Hematopoietic multipotent progenitor cell treated with erythropoietin and hydrocortisone succinate and interleukin-3 and kit ligand, for 17 days (in vitro differentiated cells): Measurements from ENCODE around the gene APIP.
"Not testable (repeated sequence)": the region's sequence is repeated elsewhere in the genome, so short reads cannot be mapped to it uniquely, and the experiment has no call there.

Experiments used
- DNase-seq: peaks from one replicate; pipeline ENCODE4 v3.0.0-alpha.2; 2015; ENCODE audit warnings: low spot score

The APIP gene

DNA sequence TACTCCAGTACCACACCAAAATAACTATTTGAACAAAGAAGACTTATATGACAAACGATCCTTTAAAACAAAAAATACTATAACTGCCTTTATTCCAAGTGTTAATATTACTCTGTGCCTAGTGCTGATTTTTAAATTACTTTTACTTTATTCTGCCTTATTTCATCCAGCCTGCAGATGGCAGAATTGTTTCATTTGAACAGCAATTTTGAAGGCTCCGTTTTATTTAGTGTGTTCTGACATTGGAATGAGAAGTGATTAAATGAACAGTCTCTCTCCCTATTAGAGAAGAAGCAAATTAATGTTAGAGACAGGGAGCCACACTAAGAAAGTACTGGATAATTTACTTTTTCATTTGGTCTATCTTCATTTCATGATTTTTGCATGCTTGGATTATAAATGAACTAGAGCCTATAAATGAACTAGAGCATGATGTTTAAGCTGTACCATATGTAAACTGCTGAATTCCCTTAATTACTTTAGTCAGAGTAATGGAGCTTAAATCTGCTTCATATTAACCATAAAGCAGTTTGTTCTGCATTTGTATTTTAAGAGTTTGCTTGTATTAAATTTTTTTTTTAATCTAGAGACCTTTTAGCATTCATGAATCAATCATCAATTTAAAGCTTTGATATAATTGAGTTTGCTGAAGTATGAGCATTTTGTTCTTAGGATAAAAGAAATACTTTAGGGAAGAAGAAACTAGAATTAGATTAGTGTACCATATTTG is 10.1 kb upstream of the APIP start:
- DNase-seq = peak; percentile 66

DNA sequence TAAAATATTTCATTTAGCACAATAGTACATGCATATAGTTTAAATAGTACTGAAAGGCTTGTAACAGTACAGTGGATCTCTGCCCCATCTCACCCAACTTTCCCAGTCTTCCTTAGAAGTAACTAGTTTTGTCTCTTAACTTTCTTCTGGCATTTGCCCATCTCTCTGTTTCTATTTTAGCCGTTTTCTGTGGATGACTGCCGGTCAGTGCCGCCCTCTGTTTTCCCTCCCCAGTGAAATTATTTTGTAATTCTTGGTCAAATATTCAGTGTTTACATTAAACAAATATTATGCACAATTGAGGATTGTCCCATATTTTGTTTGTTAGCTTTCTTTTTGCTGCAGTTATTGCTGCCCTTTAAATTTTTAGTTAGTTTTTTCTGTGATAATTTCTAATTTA is 8.5 kb upstream of the APIP start:
- DNase-seq = no peak

DNA sequence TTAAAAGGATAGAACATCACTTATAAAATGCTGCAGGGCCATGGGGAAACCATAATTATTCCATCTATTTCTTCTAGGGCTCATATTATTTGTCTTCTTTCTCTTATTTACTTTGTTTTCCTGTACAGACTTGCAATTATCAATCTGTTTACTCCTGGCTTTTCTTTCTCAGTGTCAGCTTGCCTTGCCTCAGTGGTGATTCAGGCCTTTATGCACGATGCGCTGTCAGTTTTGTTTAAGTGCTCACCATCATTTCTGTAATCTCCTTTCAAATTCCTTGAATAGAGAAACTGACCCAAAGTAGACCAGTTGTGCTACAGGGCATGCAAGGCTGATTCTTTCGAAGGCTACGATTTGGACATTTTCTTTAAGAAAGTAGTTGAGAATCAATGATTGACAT is 5.0 kb upstream of the APIP start:
- no peak for DNase-seq

DNA sequence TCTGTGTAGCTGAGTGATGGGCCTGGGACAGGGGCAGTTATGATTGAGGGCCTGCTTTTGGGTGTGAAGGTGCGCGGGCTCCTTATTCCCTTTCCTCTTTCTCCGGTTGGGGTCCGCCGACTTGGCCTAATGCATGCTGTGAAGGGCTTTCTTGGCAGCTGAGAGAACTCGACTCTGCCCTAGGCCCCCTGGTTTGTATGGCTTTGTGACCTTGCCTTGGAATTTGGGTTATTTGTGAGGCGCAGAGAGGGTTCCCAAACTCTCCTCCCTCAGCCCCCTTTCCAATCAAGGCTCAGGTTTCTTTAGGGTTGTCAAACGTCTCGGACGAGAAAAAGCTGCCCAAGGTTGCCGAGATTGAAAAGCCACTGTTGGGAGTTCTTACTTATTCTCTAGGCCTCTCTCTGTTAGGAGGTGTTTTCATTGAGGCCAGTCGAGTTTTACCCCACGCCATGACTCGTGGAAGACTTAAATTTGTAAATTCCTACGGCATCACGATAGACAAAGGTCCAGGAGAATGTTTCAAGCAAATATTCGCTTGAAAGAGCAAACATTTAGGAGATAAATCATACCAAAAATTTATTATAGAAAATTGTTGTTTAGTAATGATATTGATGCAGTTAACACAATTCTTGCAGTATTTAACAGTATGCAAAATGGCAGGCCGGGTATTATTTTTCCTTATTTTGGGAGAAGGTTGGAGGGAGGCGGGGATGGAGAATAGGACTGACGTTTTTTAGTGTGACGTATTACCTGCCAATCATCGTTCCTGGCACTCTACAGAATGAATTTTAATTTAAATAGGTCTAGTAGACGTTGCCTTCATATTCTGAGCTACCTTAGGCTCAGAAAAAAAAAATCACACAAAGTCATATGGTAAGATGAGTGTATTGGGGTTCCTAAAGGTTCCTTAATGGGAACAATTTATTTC is 928 bp upstream of the APIP start:
- DNase-seq = no peak

DNA sequence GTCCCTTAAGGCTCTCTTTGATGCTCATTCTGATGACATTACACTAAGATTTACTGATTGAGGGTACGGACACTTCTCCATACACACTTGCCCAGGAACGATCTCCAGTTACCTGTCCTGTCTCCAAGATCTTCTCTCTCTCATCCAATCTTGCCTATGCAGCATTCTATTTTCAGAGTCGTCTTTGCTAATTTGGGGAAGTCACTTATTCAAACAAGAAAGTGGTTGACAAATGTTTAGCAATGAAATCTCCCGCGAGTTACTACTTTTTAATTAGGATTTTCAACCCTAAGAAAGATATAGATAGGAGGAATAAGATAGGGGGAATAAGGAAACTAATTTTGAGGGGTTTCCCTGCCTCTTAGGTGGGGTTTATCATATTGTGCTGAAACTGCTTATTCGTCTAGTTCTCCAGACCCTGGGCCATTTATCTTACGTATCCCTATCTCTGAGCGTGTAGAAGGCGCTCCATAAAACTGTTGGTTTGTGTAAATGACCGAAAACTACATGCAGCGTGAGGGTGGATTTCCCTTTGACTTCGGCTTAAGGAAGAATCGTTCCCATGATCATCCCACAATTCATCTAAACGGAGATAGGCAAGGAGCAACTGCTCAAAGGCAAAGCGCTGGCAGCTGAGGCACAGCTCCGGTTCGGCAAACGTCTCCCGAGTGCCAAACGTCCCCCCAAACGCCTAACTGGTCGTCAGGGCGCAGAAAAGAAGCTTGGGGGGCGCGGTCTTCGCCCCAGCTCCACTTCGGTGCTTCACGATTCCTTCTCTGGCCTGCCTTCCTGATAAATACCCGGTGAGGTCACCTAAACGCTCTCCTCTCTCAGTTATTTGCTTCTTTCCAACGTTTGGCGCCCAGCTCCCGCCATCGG is 804 bp downstream of the APIP start:
- peak; percentile 26 for DNase-seq

DNA sequence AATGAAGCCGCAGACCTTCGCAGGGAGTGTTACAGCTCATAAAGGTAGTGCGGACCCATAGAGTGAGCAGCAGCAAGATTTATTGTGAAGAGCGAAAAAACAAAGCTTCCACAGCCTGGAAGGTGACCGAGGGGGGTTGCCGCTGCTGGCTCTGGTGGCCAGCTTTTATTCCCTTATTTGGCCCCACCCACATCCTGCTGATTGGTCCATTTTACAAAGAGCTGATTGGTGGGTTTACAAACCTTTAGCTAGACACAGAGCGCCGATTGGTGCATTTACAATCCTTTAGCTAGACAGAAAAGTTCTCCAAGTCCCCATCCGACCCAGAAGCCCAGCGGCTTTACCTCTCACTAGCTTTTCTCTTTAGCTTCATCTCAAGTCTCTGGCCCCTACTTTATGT is 2.6 kb downstream of the APIP start:
- DNase-seq = not testable (repeated sequence)

DNA sequence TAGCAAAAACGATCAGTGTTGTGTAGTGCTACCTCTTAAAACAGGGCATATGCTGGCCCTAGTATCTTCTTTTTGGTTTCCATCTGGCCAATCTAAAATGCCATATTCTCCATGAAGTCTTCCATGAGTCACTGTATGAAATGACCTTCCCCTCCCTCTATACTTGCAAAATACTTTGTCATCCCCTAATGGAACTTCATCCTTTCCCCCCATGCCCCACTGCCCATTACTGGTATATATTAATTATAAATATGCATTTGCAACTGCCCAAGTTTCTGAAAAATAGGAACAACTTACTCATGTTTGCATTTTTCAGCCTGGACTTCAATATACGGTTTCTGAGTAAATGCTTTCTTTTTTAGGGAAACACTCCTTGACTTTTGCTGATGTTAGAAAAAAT is 4.5 kb downstream of the APIP start:
- DNase-seq = no peak

DNA sequence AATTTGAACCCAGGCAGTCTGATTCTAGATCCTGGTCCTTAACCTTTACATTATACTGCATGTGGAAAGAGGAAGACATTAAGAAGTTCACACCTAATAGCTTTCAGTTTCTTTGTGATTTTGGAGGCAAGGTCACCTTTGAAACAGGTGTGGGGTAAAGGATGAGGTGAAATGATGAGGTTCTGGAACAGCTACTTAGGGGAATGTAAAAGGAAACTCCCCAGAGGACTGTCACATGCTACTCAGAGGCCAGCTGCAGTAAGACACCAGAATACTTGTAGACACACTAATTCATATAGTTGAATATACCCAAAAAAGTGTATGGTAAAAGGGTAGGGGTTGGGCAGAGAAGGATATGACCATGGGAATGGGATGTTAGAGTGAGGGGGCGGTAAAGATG is 5.4 kb downstream of the APIP start:
- DNase-seq = no peak

DNA sequence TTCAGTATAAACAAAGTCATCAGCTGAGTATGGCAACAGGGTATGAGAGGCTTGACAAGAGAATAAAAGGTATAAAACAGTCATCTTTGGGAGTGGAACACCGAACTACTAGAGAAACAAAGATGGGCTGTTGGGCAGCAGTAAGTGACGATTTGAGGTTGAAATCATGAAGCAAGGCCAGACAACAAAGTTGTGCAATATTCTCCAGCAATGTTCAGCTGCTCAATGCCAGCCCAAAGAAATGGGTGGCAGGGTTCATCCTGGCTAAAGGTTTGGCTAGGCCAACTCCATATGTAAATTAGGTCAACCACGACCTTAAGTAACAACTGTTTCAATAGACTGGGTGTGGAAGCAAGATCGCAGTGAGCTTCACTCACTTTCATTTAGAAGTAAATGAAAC is 6.2 kb downstream of the APIP start:
- no peak for DNase-seq

DNA sequence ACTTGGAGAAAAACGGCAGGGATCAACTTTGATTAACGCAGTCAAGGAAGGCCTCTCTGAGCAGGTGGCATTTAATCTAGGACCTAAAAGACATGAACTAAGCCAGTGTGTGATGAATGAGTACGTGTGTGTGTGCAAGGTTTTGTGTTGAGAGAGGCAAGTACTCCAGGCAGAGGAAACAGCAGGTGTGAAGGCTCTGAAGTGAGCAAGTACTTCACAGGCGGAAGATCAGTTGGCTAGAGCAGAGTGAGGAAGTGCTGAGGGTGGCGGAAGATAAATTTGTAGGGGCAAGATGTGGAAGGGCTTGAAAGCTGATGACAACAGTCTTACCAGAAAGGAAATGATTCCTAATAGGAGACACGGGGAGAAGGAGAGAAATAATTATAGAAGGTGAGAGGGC is 6.8 kb downstream of the APIP start:
- no peak for DNase-seq

DNA sequence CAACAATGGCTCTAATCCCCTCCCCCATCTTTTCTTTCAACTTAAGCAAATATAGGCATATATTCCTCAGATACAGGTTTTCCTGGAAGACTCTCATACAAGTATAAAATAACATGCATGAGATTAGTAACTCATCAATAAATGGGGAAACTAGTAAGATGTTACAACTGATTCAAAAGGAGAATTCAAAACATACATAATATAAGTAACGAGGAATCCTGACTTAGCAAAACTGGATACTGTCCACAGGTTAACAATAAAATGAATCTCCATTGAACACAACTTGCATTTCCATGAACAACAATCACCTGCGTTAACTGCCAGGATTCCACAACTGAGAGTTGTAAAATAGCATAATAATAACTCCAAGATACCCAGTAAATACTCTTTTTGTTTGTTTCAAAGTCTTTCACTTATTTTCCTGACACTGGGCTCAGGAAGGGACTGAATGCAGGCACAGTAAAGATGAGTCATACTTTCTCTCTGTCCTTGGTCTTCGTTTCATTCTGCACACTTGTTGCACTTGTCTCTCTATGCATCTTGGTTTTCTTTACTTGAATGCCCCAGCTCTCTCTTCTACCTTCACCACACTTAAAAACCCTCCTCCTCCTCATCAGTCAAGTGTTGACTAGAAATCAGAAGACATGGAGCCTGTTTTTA is 8.1 kb downstream of the APIP start:
- DNase-seq = no peak

DNA sequence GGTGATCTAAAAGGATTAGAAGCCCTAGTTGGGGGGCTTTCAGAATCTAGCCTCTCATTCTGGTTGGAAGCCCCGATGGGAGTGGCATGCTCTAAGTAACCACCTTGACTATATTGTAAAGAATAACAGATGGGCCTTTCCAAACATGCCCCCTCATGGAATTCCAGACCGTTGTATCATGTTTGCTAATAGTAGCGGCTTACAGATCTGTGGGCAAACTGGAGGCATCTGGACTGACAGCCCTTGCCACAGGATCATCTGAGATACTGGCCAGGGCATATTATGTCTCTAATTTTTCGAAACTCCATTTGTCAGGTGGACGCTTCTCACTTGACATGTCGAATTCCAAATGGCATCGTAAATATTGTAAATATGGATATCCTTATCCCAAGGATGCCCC is 10.5 kb downstream of the APIP start:
- no peak for DNase-seq

DNA sequence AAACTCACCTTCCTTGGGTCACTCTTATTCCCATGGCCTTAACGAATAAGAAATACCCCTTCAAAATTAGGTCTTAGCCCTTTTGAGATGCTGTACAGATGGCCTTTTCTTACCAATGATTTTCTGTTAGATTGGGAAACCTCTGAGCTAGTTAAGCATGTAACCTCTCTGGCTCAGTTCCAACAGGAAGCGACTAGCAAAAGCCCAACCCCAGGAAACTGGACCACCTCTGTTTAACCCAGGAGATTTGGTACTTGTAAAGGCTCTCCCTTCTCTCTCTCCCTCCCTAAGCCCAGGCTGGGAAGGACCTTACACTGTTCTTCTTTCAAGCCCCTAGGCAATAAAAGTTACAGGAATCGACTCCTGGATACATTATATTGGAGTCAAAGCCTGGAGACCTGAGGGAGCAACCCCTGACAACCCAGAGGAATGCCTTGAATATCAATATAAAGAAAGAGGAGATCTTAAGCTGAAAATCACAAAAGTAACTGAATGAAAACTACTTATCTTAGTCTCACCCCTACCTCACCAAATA is 11.7 kb downstream of the APIP start:
- DNase-seq = no peak

DNA sequence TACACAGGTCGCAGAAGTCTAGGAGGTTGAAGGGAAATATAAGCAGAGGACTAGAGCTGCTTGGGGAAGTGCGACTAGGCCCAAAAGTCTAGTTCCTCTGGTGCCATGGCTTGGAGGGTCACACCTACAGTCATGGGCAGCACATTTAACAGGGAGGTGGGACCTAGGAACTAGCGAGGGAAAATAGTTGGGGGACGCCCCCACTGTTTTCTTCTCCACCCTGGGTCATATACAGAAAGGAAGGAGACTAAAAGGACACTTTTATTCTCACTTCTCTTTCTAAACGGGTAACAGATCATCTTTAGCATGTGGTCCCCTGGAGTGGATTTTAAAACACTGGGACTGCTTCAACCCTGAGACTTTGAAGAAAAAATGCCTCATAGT is 16.6 kb downstream of the APIP start:
- no peak for DNase-seq

DNA sequence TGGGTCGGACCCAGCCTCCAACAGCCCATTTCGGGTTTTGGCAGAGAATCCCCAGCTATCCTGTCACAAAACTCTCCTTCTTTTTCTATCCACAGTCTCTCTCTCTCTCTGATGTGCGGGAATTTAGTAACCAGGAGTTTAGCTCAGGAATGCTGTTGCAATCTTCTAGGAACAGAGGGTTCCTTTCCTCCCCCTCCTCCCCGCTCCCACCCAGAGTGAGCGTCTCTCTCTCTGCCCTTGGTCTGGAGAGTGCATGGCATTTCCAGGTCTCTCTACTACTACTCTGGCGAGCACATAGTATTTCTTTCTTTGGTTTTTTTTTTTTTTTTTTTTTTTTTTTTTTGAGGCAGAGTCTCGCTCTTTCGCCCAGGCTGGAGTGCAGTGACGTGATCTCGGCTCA is 17.7 kb downstream of the APIP start:
- no peak for DNase-seq

DNA sequence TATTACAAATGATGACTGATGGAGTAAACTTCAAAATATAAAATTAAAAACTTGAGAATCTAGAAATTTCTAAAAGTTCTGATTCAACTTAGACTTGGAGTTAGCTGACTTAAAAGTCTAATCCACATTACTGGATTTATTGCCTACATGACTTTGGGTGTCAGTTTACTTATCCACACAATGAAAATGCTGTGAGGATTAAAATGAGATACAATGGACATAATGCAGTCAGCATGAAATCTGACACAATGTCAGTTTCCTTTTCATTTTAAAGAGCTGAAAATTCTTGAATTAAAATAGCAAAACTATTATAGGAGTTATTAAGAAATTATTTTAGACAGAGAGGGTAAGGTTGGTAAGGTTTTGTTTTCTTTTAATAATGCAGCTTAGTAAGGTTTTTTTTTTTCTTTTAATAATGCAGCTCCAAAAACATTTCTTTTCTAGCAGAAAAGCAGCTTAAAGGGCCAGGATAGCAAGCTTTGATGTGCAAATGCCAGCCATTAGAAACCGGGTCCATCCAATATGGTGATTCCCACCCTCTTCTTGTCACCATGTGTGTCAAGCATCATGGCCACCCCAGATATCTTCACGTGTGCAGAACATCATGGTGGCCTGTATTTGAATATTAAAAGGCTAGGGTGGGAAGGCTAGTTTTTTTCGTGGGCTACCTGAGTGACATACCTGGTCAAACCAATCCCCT is 18.9 kb downstream of the APIP start:
- DNase-seq = no peak

DNA sequence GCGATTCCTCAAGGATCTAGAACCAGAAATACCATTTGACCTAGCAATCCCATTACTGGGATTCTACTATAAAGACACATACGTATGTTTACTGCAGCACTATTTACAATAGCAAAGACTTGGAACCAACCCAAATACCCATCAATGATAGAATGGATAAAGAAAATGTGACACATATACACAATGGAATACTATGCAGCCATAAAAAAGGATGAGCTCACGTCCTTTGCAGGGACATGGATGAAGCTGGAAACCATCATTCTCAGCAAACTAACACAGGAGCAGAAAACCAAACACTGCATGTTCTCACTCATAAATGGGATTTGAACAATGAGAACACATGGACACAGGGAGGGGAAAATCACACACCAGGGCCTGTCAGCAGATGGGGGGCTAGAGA is 20.0 kb downstream of the APIP start:
- not testable (repeated sequence) for DNase-seq

DNA sequence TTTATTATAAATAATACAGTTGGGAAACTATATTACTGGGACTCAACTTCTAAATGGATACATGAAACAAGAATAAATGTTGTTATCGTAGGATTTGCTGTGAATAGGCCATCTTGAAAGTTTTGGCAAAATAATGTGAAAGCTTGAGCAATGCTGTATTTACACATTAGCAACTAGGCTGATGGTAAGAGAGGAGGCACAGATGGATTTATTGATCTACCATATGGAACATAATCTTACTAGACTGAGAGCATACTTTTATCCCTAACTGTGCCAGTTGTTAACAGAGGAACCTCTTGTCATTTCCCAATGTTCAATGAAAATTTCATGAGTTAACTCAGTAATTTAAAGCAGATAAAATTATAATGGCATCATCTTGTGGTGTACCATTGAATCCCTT is 22.8 kb downstream of the APIP start:
- DNase-seq = no peak

DNA sequence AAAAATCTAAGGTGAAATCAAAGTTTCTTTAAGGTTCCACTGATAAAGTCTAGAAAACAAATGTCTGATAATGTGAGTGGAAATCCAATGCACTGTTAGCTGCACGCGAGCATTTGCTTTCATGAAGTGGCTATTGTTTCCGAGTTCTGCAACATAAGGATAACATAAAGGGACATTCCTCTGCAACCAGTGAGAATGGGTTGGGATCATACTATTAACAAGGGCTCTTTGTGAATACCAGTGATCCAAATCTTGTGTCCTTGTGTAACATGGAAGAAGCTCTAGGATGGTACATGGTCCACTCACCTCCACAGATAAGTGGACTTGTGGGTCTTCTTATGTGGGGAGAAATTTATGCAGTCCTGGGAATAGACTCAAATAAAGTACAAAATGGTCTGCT is 24.6 kb downstream of the APIP start:
- DNase-seq = no peak

DNA sequence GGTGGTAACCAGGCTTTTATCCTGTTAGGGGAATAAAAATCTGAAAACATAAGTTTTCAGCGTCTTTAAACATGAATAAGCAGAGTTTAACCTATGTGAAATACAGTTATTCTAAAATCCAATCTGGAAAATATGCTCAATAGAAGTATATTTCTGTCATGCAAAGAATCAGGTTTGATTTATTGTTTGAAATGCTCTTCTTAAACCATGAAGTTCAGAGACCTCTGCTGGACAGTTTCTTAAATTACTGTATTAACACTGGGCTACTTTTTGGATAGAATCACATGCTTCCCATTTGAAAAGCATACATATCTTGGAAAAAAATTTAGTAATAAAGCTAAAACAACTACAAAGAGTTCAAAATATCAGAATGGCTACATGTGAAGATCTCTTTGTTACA is 25.4 kb downstream of the APIP start:
- DNase-seq = no peak

DNA sequence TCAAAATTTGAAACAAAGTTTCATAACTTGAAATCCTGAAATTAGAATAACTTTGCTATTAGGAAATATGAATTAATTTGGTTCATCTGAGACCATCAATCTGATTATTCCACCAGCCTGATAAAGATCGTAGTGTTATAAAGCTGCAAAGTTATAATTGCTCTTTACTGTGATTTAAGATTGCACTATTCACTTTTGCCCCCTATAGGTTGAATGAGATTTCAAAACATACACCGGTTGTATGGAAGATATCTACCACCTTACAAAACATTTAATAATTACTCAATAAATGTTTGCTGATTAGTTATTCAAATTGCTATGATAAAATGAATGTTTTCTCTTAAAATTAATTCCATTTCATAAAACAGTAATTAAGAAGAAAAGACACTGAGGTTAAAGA is 26.1 kb downstream of the APIP start:
- DNase-seq = no peak
